M059J (cell line): ENCODE data around the gene TUFT1. TPM values are rescaled to one million over a fixed set of nuclear protein-coding genes. Genes with fewer than 3 reads are reported as not detected.
"Not testable (repeated sequence)": the region's sequence is repeated elsewhere in the genome, so short reads cannot be mapped to it uniquely, and the experiment has no call there.

Experiments
- DNase-seq: peaks from one replicate; pipeline ENCODE4 v3.0.0-alpha.2; 2012; ENCODE audit warnings: low read depth
- total RNA-seq: library from RNA; depleted of rRNA; stranded (reverse); fragments of >200 nt; shearing (Covaris generic); gene quantifications from 2 replicates; pipeline ENCODE4 v1.2.3, GENCODE V29; 2014; rRNA removed

The TUFT1 gene
- total RNA-seq, 1 experiment from 2014 or later = 21.1 TPM

DNA sequence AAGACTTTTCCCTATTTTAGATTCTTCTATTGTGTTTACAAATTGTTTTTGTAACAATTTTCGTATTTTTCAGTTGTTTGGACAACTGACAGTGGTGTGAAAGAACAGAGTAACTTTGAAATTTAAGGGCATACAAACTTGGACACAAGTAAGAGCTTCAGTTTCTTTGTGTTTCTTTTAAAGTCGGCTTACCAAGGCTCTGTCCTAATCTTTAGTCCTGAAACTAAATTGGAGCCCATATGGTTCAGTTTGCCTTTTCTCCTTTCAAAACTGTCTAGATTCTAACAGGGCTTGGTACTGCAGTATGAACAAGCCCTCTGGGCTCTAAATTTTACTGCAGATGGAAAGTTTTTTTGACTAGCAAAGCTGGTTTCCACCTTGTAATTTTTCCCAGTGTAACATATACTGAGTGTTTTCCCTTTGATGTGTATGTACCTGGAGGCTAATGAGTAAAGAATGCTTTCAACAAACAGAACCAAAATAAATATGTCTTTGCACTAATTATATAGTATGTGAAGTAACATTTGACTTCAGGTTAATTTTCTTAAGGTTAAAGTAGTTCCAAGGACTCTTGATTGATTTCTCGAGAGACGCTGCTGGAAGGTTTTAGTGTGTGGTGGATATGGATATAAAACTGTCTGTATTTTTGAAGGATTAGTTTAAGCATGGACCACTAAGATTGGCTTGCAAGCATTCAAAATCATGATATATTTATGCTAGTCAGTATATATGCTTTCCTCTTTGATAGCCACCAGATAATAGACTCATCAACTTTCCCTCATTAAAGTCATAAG, 75.8 kb downstream of the TUFT1 start:
- peak; percentile 30 for DNase-seq

DNA sequence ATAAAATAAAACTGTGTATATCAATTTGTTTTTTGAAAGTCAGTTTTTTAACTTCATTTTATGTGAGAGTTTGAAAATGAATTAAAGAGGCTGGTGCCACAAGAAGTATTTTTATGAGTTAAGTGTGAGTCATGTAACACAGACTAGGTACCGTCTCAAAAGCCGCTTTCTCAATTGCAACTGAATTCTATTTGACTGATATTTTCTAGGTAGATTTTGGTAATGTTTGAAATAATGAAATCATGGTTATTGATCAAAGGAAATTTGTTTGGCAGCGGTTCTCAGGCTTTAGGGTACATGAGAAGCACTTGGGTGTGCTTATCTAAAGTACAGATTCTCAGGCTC, 76.4 kb downstream of the TUFT1 start:
- DNase-seq = peak; percentile 55

- DNase-seq = no peak
Observed at GRCh38 chr1:151618003-151618402, 77.9 kb downstream of the TUFT1 start.

- no peak for DNase-seq
Observed at GRCh38 chr1:151618470-151618869, 78.4 kb downstream of the TUFT1 start.

- DNase-seq = not testable (repeated sequence)
Observed at GRCh38 chr1:151618996-151619395, 78.9 kb downstream of the TUFT1 start.

- DNase-seq = peak; percentile 61
Observed at GRCh38 chr1:151619489-151620093, 79.5 kb downstream of the TUFT1 start.

- DNase-seq = no peak
Observed at GRCh38 chr1:151620286-151620685, 80.2 kb downstream of the TUFT1 start.

DNA sequence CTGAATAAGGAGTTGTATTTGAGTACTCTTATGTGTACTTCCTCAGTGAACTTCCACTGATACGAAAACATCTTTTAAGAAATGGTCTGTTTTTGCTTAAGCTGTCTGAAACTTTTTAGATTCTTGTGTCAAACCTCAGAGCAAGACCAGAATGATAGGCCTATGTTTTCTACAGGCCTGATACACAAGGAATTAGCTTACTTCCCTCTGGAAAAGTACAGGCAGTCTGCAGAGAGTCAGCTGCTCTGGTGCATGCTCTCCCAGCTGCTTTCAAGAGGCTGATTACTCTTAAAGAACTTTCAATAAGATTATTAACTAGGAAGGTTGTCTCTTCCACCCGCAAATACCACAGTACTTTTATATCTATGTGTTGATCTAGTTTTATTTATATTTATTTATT, 81.2 kb downstream of the TUFT1 start:
- no peak for DNase-seq

- DNase-seq = no peak
Observed at GRCh38 chr1:151624783-151625182, 84.7 kb downstream of the TUFT1 start.

DNA sequence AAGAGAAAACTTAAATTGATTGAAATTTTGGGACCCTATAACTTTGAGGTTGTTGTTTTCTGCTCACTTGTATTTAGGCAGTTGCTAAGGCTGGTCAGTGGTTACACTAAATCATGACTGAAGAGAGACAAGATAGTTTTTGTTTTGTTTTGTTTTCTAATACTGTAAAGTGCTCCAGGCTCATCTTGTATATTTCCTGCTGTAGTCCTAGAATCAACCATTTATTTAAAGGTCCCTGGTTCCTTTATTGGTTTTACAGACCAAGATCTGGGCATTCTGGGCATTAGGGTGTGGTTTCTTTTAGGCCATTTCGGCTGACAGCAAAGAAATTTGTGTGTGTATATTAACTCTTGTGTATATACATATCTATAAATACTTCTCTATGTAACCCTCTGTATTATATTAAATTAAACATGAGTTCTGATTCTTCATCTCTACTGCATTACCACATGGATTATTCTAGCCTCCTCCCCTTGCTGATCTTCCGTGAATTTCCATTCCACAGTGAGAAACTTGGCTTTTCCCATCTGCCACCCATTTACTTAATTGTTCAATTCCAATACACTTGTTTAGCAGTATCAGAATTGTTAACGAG, 86.7 kb downstream of the TUFT1 start:
- no peak for DNase-seq

DNA sequence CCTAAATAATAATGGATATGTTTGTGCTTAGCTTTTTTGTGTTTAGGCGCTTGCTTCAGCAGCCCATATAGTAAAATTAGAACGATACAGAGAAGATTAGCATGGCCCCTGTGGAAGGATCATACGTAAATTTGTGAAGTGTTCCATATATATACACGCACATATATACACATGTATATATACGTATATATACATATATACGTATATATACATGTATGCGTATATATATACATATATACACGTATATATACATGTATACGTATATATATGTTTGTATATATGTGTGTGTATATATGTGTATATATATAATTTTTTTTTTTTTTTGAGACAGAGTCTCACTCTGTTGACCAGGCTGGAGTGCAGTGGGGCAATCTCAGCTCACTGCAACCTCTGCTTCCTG, 89.2 kb downstream of the TUFT1 start:
- no peak for DNase-seq

Other genes with a start within 250 kb of the TUFT1 start
- 40.7 and 52.2 TPM in 2 replicates for gene PI4KB, start 212.9 kb upstream of the TUFT1 start, total RNA-seq
- 57.6 and 67.2 TPM in 2 replicates for gene RFX5, start 193.1 kb upstream of the TUFT1 start, total RNA-seq
- 2.6 and 4.5 TPM in 2 replicates for gene SELENBP1, start 167.6 kb upstream of the TUFT1 start, total RNA-seq
- gene PSMB4, start 140.7 kb upstream of the TUFT1 start, total RNA-seq = 503 and 619 TPM in 2 replicates
- gene POGZ, start 80.8 kb upstream of the TUFT1 start, total RNA-seq = 14.2 and 21.6 TPM in 2 replicates
- gene CGN, start 28.9 kb upstream of the TUFT1 start, total RNA-seq = 0.52 and 1.5 TPM in 2 replicates
- 22.4 and 29.1 TPM in 2 replicates for gene SNX27, start 71.7 kb downstream of the TUFT1 start, total RNA-seq
- gene CELF3, start 176.5 kb downstream of the TUFT1 start, total RNA-seq = not detected in 2 replicates
- not detected in 2 replicates for gene RIIAD1, start 181.2 kb downstream of the TUFT1 start, total RNA-seq
- 103 and 173 TPM in 2 replicates for gene MRPL9, start 223.2 kb downstream of the TUFT1 start, total RNA-seq